ENCODE measurements around the gene BCAS3. TPM values are rescaled to one million over a fixed set of nuclear protein-coding genes. Genes with fewer than 3 reads are reported as not detected.
"Not testable (repeated sequence)": the region's sequence is repeated elsewhere in the genome, so short reads cannot be mapped to it uniquely, and the experiment has no call there.

BCAS3 gene
- total RNA-seq, 1 donor from 2014 or later: 15.6 TPM

DNA sequence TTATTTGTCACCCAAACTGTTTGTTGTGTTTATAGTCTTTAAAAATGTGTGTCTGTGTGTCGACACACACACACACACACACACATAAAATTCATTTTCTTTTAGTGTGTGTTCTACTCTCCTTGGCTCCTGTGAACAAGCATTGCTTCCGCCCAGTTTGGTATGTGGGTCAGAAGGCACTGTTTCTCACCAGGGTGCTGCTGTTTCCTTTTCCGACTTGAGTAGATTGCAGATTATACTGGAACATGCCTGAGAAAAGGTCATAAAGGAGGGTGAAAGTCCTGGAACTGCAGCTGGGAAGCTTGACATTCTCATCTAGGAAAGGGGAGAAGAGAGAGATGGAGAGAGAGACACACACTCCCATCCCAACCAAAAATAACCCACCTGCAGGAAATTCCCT lies 330.3 kb downstream of the BCAS3 start:
- intact Hi-C loops (cut with DNase I): loop anchor here (10.0 kb wide), 1 partner anchor 387 kb away; the partner anchor contains the start of gene TBX2
- ATAC-seq (ENCODE audit: poor library complexity): peak; percentile 66
- no peak for DNase-seq

DNA sequence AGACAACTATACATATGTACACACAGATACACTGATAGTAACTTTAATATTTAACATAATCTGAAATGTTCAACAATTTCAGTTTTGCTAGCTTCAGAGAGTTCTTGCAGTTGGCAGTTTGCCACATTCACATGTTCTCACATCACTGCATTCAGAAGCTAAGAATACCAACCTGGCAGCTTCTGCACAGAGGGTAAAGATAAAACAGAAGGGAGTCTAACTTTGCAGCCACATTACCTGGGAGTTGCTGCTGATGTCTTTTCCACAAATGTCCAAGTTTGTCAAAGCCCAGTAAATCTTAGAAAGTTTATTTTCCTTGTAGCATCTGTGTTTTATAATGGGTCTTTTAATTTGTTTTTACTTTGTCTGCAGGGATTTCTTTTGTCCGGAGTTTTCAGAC lies 332.0 kb downstream of the BCAS3 start:
- DNase-seq: no peak
- ATAC-seq (ENCODE audit: poor library complexity): peak; percentile 63
- intact Hi-C loops (cut with DNase I): loop anchor here (10.0 kb wide), 1 partner anchor 385 kb away; the partner anchor contains the start of gene TBX2

DNA sequence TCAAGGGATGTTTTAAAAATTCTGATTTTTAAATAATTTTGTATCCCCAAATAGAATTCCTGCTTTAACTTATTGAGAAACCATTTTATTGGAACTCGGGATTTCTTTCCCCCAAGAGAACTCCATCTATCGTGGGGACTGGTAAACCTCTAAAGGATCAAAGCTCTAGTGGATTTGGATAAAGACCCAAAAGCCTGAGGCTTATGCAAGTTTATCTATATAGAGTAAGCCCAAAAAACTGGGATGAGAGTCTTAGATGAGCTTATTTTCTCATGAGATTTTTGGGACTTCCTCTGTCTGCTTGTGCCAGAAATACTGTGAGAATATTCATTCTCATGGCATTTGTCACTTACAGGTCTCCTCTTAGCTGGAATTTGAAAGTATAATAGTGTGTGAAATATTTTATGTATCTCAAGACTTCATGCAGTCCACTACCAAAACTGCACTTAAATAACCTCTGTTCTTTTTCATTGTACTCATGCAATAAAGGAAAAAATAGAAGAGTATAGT lies 333.1 kb downstream of the BCAS3 start:
- intact Hi-C loops (cut with DNase I): no loop called here
- ATAC-seq (ENCODE audit: poor library complexity) (no peak), DNase-seq (no peak)

- no peak for ATAC-seq (ENCODE audit: poor library complexity)
- intact Hi-C loops (cut with DNase I): no loop called here
- no peak for DNase-seq
Observed at GRCh38 chr17:61011251-61011650, 333.6 kb downstream of the BCAS3 start.

GRCh38 chr17:61015966-61016365 lies 338.3 kb downstream of the BCAS3 start:
- ATAC-seq (ENCODE audit: poor library complexity): no peak
- DNase-seq: no peak
- intact Hi-C loops (cut with DNase I): no loop called here

DNA sequence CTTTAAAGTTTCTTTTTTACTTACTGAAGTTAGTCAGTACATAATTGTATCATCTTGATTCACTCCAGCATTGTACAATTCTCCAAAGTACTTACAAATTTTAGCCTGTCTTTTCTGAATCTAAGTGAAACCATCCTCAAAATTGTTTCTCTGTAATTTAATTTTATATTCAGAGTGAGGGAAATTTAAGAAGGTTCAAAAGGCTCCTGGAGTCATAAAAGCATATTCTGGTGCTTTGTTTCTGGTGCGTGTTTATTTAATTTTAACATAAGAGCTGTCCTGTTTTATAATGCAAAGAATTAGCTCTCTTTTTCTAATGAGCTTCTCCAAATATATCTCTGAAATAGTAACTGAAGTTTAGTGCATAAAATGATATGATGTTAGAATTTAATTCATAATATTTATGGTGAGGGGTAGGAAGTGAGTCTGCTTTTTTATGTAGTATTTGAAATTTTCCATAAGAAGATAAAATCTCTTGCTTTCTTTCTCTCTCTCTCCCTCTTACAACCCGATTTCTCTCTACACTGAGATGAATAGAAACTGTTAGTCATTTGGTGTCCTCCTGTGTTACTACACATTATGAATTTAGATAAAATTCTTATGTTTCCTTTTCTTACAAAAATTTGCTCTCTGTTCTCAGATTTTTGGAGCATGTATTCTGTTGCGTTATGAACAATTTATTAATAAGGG lies 339.8 kb downstream of the BCAS3 start:
- intact Hi-C loops (cut with DNase I): no loop called here
- ATAC-seq (ENCODE audit: poor library complexity) (no peak), DNase-seq (no peak)

GRCh38 chr17:61018938-61019337 lies 341.3 kb downstream of the BCAS3 start:
- DNase-seq (no peak), ATAC-seq (ENCODE audit: poor library complexity) (no peak)
- intact Hi-C loops (cut with DNase I): no loop called here

- ATAC-seq (ENCODE audit: poor library complexity) (no peak), DNase-seq (no peak)
- intact Hi-C loops (cut with DNase I): no loop called here
Observed at GRCh38 chr17:61023996-61024395, 346.3 kb downstream of the BCAS3 start.

GRCh38 chr17:61026818-61027217 lies 349.2 kb downstream of the BCAS3 start:
- intact Hi-C loops (cut with DNase I): no loop called here
- ATAC-seq (ENCODE audit: poor library complexity) (no peak), DNase-seq (no peak)

- intact Hi-C loops (cut with DNase I): no loop called here
- DNase-seq (no peak), ATAC-seq (ENCODE audit: poor library complexity) (no peak)
Observed at GRCh38 chr17:61029181-61029580, 351.5 kb downstream of the BCAS3 start.

DNA sequence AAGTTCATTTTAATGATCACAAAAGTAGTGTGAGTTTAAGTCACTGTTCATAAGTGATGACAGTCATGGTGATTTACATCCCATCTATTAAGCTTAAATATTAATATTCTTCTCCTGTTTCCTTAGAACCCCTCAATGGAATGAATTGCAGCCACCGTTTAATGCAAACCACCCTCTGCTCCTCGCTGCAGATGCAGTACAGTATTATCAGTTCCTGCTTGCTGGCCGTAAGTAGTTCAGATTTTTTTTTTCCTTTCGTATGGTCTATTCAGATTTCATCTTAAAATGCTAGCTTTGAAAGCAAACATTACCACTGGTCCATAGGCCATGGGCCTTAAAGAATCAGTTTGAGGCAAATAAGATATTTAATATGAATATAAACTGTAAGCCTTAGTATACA lies 363.0 kb downstream of the BCAS3 start:
- DNase-seq (no peak), ATAC-seq (ENCODE audit: poor library complexity) (no peak)
- intact Hi-C loops (cut with DNase I): no loop called here

DNA sequence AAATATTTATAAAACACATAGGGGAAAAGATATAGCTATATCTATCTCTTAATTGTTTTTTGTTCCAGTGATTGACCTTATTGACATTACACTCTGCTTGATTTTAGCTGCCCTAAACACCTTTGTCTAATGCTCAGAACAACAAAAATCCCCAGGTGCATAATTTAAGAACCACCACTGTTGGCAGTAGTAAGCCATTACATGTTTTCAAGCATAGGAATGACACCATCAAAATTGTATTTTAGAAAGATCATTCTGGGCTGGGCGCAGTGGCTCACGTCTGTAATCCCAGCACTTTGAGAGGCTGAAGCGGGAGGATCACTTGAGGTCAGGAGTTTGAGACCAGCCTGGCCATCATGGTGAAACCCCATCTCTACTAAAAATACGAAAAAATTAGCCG lies 364.7 kb downstream of the BCAS3 start:
- ATAC-seq (ENCODE audit: poor library complexity); DNase-seq; intact Hi-C loops (cut with DNase I): not testable (repeated sequence)

DNA sequence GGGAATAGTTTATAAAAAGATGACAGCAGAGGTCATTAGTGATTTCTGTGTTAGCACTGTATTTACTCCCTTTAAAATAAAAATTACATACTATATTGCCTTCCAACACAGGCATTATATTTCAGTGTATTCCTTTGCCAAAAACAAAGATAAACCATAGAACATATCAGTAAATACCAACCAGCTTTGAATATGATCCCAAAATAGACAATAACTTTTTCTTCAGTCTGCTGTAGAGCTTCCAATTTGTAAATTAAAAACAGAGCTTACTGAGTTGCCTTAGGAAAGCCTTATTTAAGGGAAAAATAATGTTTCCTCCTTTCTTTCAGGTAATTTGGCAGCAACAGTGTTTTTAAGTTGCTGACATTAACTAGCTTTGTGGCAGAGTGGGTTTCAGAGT lies 369.9 kb downstream of the BCAS3 start:
- no peak for ATAC-seq (ENCODE audit: poor library complexity)
- intact Hi-C loops (cut with DNase I): no loop called here
- DNase-seq: no peak

- ATAC-seq (ENCODE audit: poor library complexity) (no peak), DNase-seq (no peak)
- intact Hi-C loops (cut with DNase I): no loop called here
Observed at GRCh38 chr17:61048376-61049106, 370.9 kb downstream of the BCAS3 start.

GRCh38 chr17:61053469-61053868 lies 375.8 kb downstream of the BCAS3 start:
- no peak for ATAC-seq (ENCODE audit: poor library complexity)
- intact Hi-C loops (cut with DNase I): no loop called here

DNA sequence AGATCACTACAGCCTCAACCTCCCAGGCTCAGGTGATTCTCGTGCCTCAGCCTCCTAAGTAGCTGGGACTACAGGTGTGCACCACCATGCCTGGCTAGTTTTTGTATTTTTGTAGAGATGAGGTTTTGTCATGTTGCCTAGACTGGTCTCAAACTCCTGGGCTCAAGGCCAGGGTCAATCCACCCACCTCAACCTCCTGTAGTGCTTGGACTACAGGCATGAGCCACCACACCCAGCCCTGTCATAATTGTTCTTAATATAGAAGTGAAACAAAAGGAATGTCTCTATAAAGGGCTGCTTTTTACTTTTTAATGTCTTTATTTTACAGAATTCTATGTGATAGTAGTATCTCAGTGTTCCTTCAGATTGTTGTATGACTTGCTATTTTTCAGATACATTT lies 376.8 kb downstream of the BCAS3 start:
- no peak for ATAC-seq (ENCODE audit: poor library complexity)

More at GRCh38 chr17:61053469-61053868, 375.8 kb downstream of the BCAS3 start:
- DNase-seq: no peak

GRCh38 chr17:61057257-61057656 lies 379.6 kb downstream of the BCAS3 start:
- intact Hi-C loops (cut with DNase I): no loop called here
- no peak for ATAC-seq (ENCODE audit: poor library complexity)

More for the DNA sequence above, 376.8 kb downstream of the BCAS3 start:
- no peak for DNase-seq
- intact Hi-C loops (cut with DNase I): no loop called here

DNA sequence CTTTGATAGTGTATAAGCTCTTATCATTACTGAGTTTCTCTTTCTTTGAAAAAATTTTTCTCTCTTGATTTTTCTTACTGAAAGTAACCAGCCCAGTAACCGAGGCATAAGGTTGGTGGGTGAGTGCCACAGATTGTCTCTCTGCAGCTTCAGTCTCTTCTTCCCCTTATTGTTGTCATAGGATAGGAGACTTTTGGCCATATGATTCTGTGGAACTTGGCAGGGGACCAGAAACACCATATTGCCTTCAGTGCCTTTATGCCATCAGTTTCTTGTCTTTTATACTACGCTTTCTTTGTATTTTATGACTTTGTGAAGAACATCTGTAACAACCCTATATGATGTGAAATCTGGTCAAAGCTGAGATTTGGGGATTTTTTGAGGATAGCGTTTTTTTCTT lies 380.4 kb downstream of the BCAS3 start:
- intact Hi-C loops (cut with DNase I): no loop called here
- DNase-seq (no peak), ATAC-seq (ENCODE audit: poor library complexity) (no peak)

More at GRCh38 chr17:61057257-61057656, 379.6 kb downstream of the BCAS3 start:
- no peak for DNase-seq

DNA sequence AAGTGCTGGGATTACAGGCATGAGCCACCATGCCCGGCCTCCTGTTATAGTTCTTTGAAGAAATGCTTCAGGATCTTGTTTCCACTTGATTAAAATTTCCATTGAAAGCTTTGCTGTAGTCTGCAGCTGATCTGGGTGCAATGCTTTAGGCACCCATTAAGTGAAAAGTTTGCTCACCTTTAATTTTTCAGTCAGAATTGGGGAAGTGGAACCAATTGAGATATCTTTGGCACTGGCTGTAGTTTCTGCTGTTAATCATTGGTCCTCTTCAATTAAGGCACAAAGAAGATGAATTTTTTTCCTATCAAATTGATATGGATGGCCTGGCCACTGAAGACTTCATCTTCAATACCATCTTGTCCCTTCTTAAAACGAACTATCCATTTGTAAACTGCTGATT lies 385.9 kb downstream of the BCAS3 start:
- no peak for DNase-seq
- no peak for ATAC-seq (ENCODE audit: poor library complexity)
- intact Hi-C loops (cut with DNase I): no loop called here
